ENCODE results near the gene COL19A1. TPM values are rescaled to one million over a fixed set of nuclear protein-coding genes. Genes with fewer than 3 reads are reported as not detected.

Gene COL19A1
- polyA plus RNA-seq, 3 donors, result 3.1 to 5.7 (median 3.3) TPM

- DNase-seq (ENCODE audit: extremely low read depth in 1 of 11, low read depth in 9 of 11, low spot score in 4 of 11), result no peak
Observed at GRCh38 chr6:70135219-70136160, 269.1 kb downstream of the COL19A1 start.

GRCh38 chr6:70136996-70137395 lies 270.6 kb downstream of the COL19A1 start:
- no peak for DNase-seq (ENCODE audit: extremely low read depth in 1 of 11, low read depth in 9 of 11, low spot score in 4 of 11)

DNA sequence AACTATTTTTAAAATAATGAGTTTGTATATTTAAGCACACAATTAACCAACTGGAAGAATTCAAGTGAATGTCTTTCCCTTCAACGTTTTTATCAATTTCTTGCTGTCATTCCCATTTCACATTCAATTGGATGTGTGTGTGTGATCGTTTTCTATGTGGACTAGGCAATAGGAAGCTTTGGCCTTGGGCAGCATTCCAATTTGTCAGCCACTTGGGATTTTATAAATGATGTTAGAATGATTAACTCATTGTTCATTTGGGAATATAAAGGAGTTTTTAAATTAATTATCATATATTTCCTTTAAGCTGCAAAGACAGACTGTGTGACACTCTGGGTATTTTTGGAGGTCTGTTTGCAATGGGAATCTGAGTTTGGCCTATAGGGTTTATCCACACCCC lies 274.1 kb downstream of the COL19A1 start:
- no peak for DNase-seq (ENCODE audit: extremely low read depth in 1 of 11, low read depth in 9 of 11, low spot score in 4 of 11)

- DNase-seq (ENCODE audit: extremely low read depth in 1 of 11, low read depth in 9 of 11, low spot score in 4 of 11), result no peak
Observed at GRCh38 chr6:70142034-70142433, 275.7 kb downstream of the COL19A1 start.

DNA sequence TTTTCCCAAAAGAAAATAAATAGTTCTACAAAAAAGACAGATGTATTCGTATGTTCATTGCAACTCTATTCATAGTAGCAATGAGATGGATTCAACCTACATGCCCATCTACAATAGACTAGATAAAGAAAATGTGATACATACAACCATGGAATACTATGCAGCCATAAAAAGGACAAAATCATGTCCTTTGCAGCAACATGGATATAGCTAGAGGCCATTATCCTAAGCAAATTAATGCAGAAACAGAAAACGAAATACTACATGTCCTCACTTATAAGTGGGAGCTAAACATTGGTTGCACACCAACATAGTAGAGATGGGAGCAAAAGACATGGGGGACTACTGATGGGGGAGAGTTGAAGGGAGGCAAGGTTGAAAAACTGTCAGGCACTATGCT lies 278.8 kb downstream of the COL19A1 start:
- no peak for DNase-seq (ENCODE audit: extremely low read depth in 1 of 11, low read depth in 9 of 11, low spot score in 4 of 11)

GRCh38 chr6:70149209-70149788 lies 282.9 kb downstream of the COL19A1 start:
- no peak for DNase-seq (ENCODE audit: extremely low read depth in 1 of 11, low read depth in 9 of 11, low spot score in 4 of 11)

DNA sequence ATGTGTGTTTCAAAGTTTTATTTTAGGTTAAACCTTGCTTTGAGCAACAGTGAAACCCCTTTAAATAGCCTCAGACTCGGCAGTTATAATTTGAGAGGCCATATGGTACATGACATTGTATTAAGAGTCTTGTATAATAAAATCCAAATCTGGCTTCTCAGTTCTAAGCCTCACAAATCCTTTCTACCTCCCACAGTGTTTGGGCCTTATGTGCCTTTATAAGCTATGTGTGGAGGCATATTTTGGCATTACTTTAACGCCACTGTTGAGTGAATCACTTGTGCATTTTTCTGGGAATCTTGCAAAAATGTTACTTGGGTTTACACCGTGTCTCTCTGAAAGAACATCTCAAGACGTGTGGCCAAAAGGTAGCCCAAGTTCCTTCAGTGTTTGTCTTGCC lies 284.2 kb downstream of the COL19A1 start:
- DNase-seq (ENCODE audit: extremely low read depth in 1 of 11, low read depth in 9 of 11, low spot score in 4 of 11), result no peak

DNA sequence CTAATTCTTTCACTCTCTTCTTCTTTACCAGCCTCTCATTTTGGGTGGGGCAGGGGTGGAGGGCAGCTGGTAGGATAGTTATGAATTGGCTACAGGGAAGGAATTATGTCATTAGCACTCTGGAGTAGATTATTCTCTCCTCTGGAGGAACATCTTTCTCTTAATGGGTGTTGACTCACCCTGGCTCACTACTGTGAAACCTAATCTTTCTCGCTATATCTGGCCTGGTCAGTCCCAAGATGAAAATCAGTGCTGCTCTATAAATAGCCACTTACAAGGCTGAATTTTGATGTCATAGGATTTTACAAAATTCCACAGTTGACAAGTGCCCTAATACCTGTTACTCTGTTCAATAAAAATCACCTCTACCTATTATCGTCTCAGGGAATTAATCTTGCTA lies 285.3 kb downstream of the COL19A1 start:
- DNase-seq (ENCODE audit: extremely low read depth in 1 of 11, low read depth in 9 of 11, low spot score in 4 of 11), result no peak

DNA sequence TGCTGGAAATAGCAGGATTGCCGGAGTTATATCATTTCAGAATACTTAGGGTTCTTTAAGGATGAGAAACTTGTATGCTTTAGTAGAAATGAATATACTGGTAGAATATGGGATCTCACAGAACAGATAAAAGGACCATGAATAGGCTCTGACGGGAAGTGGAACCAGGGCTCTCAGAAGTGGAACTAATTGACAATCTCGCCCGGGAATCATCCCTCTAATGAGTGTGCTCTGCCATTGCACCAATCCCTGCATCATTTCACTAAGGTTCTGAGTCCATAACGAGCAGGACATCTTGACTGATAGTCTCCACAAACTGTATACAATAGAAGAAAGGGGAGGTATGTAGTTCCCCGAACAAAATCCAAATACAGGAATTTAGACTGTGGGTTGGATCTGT lies 286.4 kb downstream of the COL19A1 start:
- no peak for DNase-seq (ENCODE audit: extremely low read depth in 1 of 11, low read depth in 9 of 11, low spot score in 4 of 11)

DNA sequence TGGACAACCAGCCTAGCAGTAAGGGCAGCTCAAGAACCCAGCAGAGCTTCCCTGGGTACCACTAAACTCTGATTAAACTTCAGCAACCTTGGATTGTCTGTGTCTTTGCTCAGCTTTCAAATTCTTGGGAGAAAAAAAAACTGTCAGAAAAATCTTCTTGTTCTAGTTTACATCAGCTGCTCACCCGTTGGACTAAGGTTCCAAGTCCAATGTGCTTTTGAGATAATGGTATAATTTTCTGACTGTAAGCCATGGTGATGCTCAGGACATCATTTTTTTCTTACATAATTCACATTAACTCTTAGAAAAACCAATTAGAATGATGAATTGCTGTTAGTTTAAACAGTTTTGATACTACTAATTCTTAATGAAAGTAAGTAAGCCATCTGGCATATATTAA lies 290.7 kb downstream of the COL19A1 start:
- no peak for DNase-seq (ENCODE audit: extremely low read depth in 1 of 11, low read depth in 9 of 11, low spot score in 4 of 11)

DNA sequence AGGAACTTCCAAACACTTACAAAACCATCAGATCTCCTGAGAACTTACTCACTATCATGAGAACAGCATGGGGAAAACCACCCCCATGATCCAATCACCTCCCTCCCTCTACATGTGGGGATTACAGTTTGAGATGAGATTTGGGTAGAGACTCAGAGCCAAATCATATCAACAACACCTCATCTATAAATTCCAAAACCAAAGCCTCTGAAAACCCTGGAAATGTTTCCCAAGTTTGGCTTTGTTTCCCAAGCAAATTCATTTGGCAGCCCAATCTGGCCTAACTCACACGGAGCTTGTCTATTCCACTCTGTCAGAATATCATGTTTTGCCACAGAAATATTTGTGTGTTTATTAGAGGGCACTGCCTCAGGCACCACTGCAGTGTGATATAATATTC lies 293.9 kb downstream of the COL19A1 start:
- no peak for DNase-seq (ENCODE audit: extremely low read depth in 1 of 11, low read depth in 9 of 11, low spot score in 4 of 11)

DNA sequence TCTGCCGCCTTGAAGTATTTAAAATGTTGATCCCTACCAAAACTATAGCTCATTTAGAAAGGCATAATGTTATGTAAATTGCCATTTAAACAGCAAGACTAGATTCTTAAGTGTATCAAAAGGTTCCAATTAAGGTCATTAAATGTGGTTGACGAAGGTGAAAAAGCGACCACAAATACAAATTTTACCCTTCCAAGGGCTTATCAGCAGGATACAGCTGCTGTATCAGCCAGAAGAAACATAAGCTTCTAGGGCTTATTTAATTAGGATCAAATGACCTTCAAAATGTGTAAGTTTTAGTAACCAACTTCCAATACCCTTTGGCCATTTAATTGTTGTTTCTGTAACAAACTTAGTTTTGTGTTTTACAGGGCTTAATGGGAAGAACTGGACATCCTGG lies 296.6 kb downstream of the COL19A1 start:
- no peak for DNase-seq (ENCODE audit: extremely low read depth in 1 of 11, low read depth in 9 of 11, low spot score in 4 of 11)

GRCh38 chr6:70163795-70164194 lies 297.4 kb downstream of the COL19A1 start:
- no peak for DNase-seq (ENCODE audit: extremely low read depth in 1 of 11, low read depth in 9 of 11, low spot score in 4 of 11)

- DNase-seq (ENCODE audit: extremely low read depth in 1 of 11, low read depth in 9 of 11, low spot score in 4 of 11), result no peak
Observed at GRCh38 chr6:70164556-70164955, 298.2 kb downstream of the COL19A1 start.

DNA sequence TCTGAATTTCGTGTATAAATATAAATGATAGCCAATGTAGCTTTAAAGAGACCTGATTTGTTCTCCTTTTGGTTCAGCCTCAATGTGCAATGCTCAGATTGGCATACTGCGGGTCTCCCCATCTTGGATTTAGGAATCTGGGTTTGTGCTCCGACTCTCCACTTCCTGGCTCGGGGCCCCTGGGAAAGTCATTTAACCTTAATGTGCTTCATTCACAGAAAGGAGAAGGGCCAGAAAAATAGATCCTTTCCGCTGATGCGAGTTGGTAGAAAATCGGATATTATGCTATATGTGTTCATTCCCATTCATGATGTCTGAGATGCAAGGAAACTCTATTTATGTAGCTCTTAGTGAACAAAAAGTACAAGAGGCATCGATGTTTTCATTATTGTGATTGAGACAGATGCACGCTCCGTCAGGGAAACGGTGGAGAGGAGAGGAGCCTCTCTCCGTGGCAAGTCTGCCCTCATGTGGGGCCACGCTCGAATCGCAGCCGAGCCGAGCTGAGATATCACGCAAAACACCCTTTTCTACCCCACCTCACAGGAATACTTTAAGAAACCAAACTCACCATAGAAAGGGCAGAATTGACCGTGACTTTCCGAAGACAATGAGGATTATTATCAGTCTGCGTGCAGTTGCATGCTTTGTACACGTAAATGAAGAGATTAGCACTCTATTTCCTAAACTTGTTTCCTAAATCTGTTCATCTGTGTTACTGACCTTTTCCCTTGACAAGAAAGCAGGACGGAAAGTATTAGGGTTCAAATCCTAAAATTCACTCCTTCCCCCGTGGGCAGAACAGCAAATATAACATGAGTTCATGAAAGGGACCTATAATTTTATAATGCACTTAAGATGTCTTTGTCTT lies 300.0 kb downstream of the COL19A1 start:
- peak in 9 of 11 donors; percentile 12 to 37 (median 18) for DNase-seq (ENCODE audit: extremely low read depth in 1 of 11, low read depth in 9 of 11, low spot score in 4 of 11)

- DNase-seq (ENCODE audit: extremely low read depth in 1 of 11, low read depth in 9 of 11, low spot score in 4 of 11), result no peak
Observed at GRCh38 chr6:70168681-70169377, 302.5 kb downstream of the COL19A1 start.

GRCh38 chr6:70171236-70171635 lies 304.9 kb downstream of the COL19A1 start:
- DNase-seq (ENCODE audit: extremely low read depth in 1 of 11, low read depth in 9 of 11, low spot score in 4 of 11), result no peak

GRCh38 chr6:70172252-70172651 lies 305.9 kb downstream of the COL19A1 start:
- no peak for DNase-seq (ENCODE audit: extremely low read depth in 1 of 11, low read depth in 9 of 11, low spot score in 4 of 11)

DNA sequence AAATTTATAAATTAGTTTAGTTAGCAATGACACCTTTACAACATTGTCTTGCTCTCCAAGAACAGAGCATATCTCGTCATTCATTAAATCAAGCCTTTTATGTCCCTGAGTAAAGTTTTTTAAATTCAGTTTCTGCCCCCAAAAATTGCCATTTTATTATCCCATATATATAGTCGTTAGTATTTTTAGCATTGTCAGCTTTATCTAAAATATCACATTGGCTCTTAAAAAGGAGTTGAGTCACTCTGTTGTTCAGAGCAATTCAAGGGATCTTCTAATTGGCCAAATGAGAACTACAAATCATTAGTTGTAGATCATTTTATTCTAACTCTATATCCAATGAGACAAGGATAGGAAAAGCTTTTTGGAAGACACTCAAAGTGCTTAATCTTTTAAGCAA lies 309.4 kb downstream of the COL19A1 start:
- DNase-seq (ENCODE audit: extremely low read depth in 1 of 11, low read depth in 9 of 11, low spot score in 4 of 11), result no peak

All from renal cortex interstitium (tissue), 11 donors.